Neural cell (in vitro differentiated cells): ENCODE measurements around the gene LCE1D.

Source experiments
- EP300 ChIP-seq: fragments of 450-650 bp; conservative IDR thresholded peaks from 2 replicates; pipeline ENCODE4 v1.6.1; 2014; ENCODE audit warnings: antibody characterized with exemption, mild to moderate bottlenecking, moderate library complexity; ENCODE audit not compliant: poor library complexity, severe bottlenecking
- TF ChIP-seq, protein P1 (sequence below): IDR thresholded peaks from 2 replicates; pipeline ENCODE4 v1.6.1; 2012; ENCODE audit warnings: borderline replicate concordance

DNA sequence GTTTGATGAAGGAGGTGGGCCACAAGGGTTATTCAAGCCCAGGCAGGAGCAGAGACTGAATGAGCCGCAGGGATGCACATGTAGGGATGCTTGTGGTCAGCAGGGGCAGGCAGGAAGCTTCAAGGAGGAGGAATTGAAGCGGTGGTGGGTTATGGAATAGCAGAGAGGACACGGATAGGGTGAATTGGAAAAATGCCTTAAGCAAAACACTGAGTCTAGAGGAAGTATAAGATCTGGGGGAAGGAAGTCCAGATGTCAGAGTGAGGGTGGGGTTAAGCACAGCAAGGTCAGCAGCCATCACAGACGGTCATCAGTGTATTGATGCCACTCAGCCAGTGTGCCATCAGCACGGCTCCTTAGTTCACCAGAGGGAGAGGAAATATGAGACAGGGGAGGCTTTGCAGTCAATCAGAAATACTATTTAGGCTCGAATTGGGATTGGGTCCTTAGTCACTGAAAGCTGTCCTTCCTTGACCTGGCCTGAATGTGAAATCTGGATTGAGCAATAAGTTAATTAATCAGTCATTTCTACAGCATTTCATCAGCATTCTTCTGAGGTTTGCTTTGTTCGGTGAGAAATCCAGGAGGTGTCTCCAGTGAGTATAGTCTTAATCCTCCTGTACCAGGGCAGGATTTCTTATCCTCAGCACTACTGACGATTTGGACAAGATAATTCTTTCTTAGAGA lies 27.5 kb upstream of the LCE1D start:
- TF ChIP-seq EP300: no peak
- TF ChIP-seq, protein P1, sequence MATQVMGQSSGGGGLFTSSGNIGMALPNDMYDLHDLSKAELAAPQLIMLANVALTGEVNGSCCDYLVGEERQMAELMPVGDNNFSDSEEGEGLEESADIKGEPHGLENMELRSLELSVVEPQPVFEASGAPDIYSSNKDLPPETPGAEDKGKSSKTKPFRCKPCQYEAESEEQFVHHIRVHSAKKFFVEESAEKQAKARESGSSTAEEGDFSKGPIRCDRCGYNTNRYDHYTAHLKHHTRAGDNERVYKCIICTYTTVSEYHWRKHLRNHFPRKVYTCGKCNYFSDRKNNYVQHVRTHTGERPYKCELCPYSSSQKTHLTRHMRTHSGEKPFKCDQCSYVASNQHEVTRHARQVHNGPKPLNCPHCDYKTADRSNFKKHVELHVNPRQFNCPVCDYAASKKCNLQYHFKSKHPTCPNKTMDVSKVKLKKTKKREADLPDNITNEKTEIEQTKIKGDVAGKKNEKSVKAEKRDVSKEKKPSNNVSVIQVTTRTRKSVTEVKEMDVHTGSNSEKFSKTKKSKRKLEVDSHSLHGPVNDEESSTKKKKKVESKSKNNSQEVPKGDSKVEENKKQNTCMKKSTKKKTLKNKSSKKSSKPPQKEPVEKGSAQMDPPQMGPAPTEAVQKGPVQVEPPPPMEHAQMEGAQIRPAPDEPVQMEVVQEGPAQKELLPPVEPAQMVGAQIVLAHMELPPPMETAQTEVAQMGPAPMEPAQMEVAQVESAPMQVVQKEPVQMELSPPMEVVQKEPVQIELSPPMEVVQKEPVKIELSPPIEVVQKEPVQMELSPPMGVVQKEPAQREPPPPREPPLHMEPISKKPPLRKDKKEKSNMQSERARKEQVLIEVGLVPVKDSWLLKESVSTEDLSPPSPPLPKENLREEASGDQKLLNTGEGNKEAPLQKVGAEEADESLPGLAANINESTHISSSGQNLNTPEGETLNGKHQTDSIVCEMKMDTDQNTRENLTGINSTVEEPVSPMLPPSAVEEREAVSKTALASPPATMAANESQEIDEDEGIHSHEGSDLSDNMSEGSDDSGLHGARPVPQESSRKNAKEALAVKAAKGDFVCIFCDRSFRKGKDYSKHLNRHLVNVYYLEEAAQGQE: no peak
